CD1c-positive myeloid dendritic cell (primary cell): ENCODE measurements around the gene CTNNA2.

Experiments
- DNase-seq: peaks from one replicate; pipeline ENCODE4 v3.0.0-alpha.2; 2016; ENCODE audit errors: extremely low spot score

The CTNNA2 gene

GRCh38 chr2:79789811-79790210 is 277.0 kb downstream of the CTNNA2 start:
- no peak for DNase-seq

GRCh38 chr2:79792090-79792489 is 279.2 kb downstream of the CTNNA2 start:
- no peak for DNase-seq

GRCh38 chr2:79793006-79793405 is 280.2 kb downstream of the CTNNA2 start:
- no peak for DNase-seq

GRCh38 chr2:79796641-79797040 is 283.8 kb downstream of the CTNNA2 start:
- DNase-seq, result no peak

- DNase-seq, result no peak
These were observed 285.9 kb downstream of the CTNNA2 start for GRCh38 chr2:79798776-79799175.

GRCh38 chr2:79799729-79800128 is 286.9 kb downstream of the CTNNA2 start:
- peak; percentile 2 for DNase-seq

- no peak for DNase-seq
These were observed 288.2 kb downstream of the CTNNA2 start for GRCh38 chr2:79801082-79801481.

- no peak for DNase-seq
These were observed 304.4 kb downstream of the CTNNA2 start for GRCh38 chr2:79817288-79817687.

- no peak for DNase-seq
These were observed 307.4 kb downstream of the CTNNA2 start for GRCh38 chr2:79820281-79820680.

GRCh38 chr2:79822136-79822535 is 309.3 kb downstream of the CTNNA2 start:
- DNase-seq, result no peak

GRCh38 chr2:79824086-79824786 is 311.4 kb downstream of the CTNNA2 start:
- DNase-seq, result no peak

GRCh38 chr2:79827881-79828280 is 315.0 kb downstream of the CTNNA2 start:
- no peak for DNase-seq

- no peak for DNase-seq
These were observed 317.6 kb downstream of the CTNNA2 start for GRCh38 chr2:79830501-79830900.

GRCh38 chr2:79831961-79832360 is 319.1 kb downstream of the CTNNA2 start:
- no peak for DNase-seq

GRCh38 chr2:79832511-79833234 is 319.8 kb downstream of the CTNNA2 start:
- no peak for DNase-seq

GRCh38 chr2:79833235-79833878 is 320.5 kb downstream of the CTNNA2 start:
- DNase-seq, result no peak

GRCh38 chr2:79835911-79836310 is 323.1 kb downstream of the CTNNA2 start:
- DNase-seq, result no peak

- no peak for DNase-seq
These were observed 331.2 kb downstream of the CTNNA2 start for GRCh38 chr2:79844011-79844410.

GRCh38 chr2:79846878-79847277 is 334.0 kb downstream of the CTNNA2 start:
- no peak for DNase-seq

- DNase-seq, result no peak
These were observed 336.4 kb downstream of the CTNNA2 start for GRCh38 chr2:79849241-79849640.

GRCh38 chr2:79849949-79850348 is 337.1 kb downstream of the CTNNA2 start:
- DNase-seq, result no peak

GRCh38 chr2:79850912-79851311 is 338.1 kb downstream of the CTNNA2 start:
- no peak for DNase-seq
